K562 (cell line): ENCODE measurements around the gene MYB. TPM values are rescaled to one million over a fixed set of nuclear protein-coding genes. Genes with fewer than 3 reads are reported as not detected.

Source experiments
- ATAC-seq: fragments of 200-7000 bp; cut with Tn5 transposase; 3 replicates; pipeline ENCODE4 v1.9.1; 2020; ENCODE audit warnings: moderate library complexity
- BruUV-seq: library from RNA; stranded (reverse); fragments of 400-500 nt; replicated peaks from 2 replicates; lab custom pipeline; 2021; lab: Mats Ljungman, UMichigan
- CTCF ChIA-PET: fragments of 300-600 bp; formaldehyde crosslinking; extraction: SDS; loops from one replicate; lab custom pipeline; 2021; ENCODE audit warnings: low intra/inter-chr PET ratio; lab: Yijun Ruan, JAX
- POLR2A ChIA-PET: fragments of 300-600, 350-650 bp; sonication (Branson Sonifier 250); formaldehyde crosslinking; extraction: SDS; loops from one replicate; lab custom pipeline; 2021; ENCODE audit warnings: antibody characterized with exemption, inconsistent platforms; lab: Yijun Ruan, JAX
- DNase-seq, 4 experiments: peaks; one replicate each; pipeline versions ENCODE4 v3.0.0 to v3.0.0-alpha.2; 2011 to 2018; ENCODE audit warnings: low spot score in 3 of 4, mixed read lengths in 3 of 4; ENCODE audit errors: extremely low read depth in 1 of 4
- FAIRE-seq: peaks from 2 replicates; lab custom pipeline; 2011; peaks lifted over from hg19 to GRCh38; lab: Jason Lieb, UNC
- H2AFZ ChIP-seq: 2 replicates; pipeline ENCODE4 v1.6.0; 2011; ENCODE audit warnings: low read depth, low read length, control low read depth, inconsistent platforms
- H3K27ac ChIP-seq: fragments of 200-600 bp; 3 replicates; pipeline ENCODE4 v1.8.0; 2011; ENCODE audit warnings: low read depth, mild to moderate bottlenecking, control low read depth, inconsistent platforms, low read length, moderate library complexity, mixed read lengths; ENCODE audit errors: extremely low read depth
- H3K27me3 ChIP-seq, 2 experiments: fragments of 300-600 bp in 1 of 2; 2 replicates in 1 of 2; 3 replicates in 1 of 2; pipeline versions ENCODE4 v1.6.0 to v1.8.0; 2011; ENCODE audit warnings: inconsistent platforms in 2 of 2, low read length in 2 of 2, mild to moderate bottlenecking in 1 of 2, mixed read lengths in 1 of 2, moderate library complexity in 1 of 2; ENCODE audit not compliant: control insufficient read depth in 2 of 2, insufficient read depth in 2 of 2
- H3K36me3 ChIP-seq: fragments of 300-600 bp; 3 replicates; pipeline ENCODE4 v1.8.0; 2011; ENCODE audit warnings: mild to moderate bottlenecking, low read length, inconsistent platforms; ENCODE audit not compliant: control insufficient read depth, insufficient read depth
- H3K4me1 ChIP-seq, 2 experiments: fragments of 200-600 bp in 1 of 2; replicated peaks in 1 of 2; 2 replicates in 1 of 2; 3 replicates in 1 of 2; pipeline versions ENCODE4 v1.5.1 to v1.8.0; 2011; ENCODE audit warnings: inconsistent platforms in 2 of 2, low read length in 2 of 2, mild to moderate bottlenecking in 1 of 2, mixed read lengths in 1 of 2, moderate library complexity in 1 of 2; ENCODE audit not compliant: control insufficient read depth in 2 of 2, insufficient read depth in 2 of 2
- H3K4me2 ChIP-seq: 2 replicates; pipeline ENCODE4 v1.6.1; 2011; ENCODE audit warnings: low read length, control low read depth, inconsistent platforms, mixed read lengths; ENCODE audit not compliant: insufficient read depth
- H3K4me3 ChIP-seq: fragments of 200-600 bp; sonication (generic), shearing (Covaris generic); 2 replicates; pipeline ENCODE4 v1.5.1; 2016; ENCODE audit warnings: control low read depth, inconsistent platforms
- H3K79me2 ChIP-seq: fragments of 200-600 bp; 3 replicates; pipeline ENCODE4 v1.8.0; 2011; ENCODE audit warnings: low read length, inconsistent platforms; ENCODE audit not compliant: control insufficient read depth, insufficient read depth
- H3K9ac ChIP-seq, 2 experiments: 2 replicates each; pipeline versions ENCODE4 v1.6.0 to v1.6.1; 2011; ENCODE audit warnings: low read depth in 2 of 2, low read length in 2 of 2, control low read depth in 1 of 2, inconsistent platforms in 1 of 2, mild to moderate bottlenecking in 1 of 2, mixed read lengths in 1 of 2; ENCODE audit not compliant: insufficient read depth in 1 of 2
- H3K9me1 ChIP-seq: one replicate; pipeline ENCODE4 v1.6.0; 2011; ENCODE audit warnings: inconsistent platforms, mild to moderate bottlenecking, low read length, moderate library complexity; ENCODE audit not compliant: control insufficient read depth, insufficient read depth
- H3K9me3 ChIP-seq: replicated peaks from 2 replicates; pipeline ENCODE4 v1.5.1; 2011; ENCODE audit warnings: low read depth, low read length, inconsistent platforms; ENCODE audit not compliant: control insufficient read depth, insufficient read depth
- H4K20me1 ChIP-seq: replicated peaks from 2 replicates; pipeline ENCODE4 v1.6.1; 2011; ENCODE audit warnings: low read length, inconsistent platforms, mixed read lengths; ENCODE audit not compliant: control insufficient read depth, insufficient read depth
- NR2C1 ChIP-seq, 2 experiments: fragments of 450-650 bp; IDR thresholded peaks; 2 replicates each; pipeline ENCODE4 v1.6.1; 2017; ENCODE audit warnings: mild to moderate bottlenecking in 2 of 2, antibody characterized with exemption in 1 of 2, inconsistent platforms in 1 of 2, missing compliant biosample characterization in 1 of 2, missing genetic modification characterization in 1 of 2
- SPI1 ChIP-seq: IDR thresholded peaks from 2 replicates; pipeline ENCODE4 v1.6.1; 2011; ENCODE audit warnings: low read depth, low read length, control low read depth, borderline replicate concordance
- ZFX ChIP-seq: sonication (generic); formaldehyde crosslinking; IDR thresholded peaks from 2 replicates; pipeline ENCODE4 v1.8.0; 2022; ENCODE audit warnings: mild to moderate bottlenecking, missing genetic modification reagents, moderate library complexity
- ZNF766 ChIP-seq: fragments of 200-800 bp; sonication (Bioruptor generic); conservative IDR thresholded peaks from 2 replicates; pipeline ENCODE4 v1.6.1; 2016; ENCODE audit warnings: missing genetic modification characterization, missing compliant biosample characterization
- WGBS: fragments of 100-300 bp; shearing (Covaris generic); methylation state at CpG from one replicate; pipeline ENCODE4 v1.1.6; 2016; ENCODE audit warnings: low coverage, mixed read lengths; ENCODE audit not compliant: insufficient coverage; ENCODE audit errors: missing lambda C conversion rate; 5-methylcytosine and 5-hydroxymethylcytosine counted together
- in situ Hi-C: fragments of 300-500 bp; cut with MboI; formaldehyde crosslinking; loops from 4 replicates; pipeline ENCODE4 v1.15.0; 2018; ENCODE audit warnings: inconsistent platforms, mixed read lengths
- intact Hi-C: fragments of 100-400 bp; cut with micrococcal nuclease; formaldehyde crosslinking; loops from 2 replicates; pipeline ENCODE4 v1.14.2; 2022
- polyA plus RNA-seq, 8 experiments: library from polyadenylated mRNA; depleted of rRNA in 4 of 8; stranded (reverse) in 5 of 8; unstranded in 3 of 8; fragments of >200 nt; fragmentation: Nextera tagmentation in 2 of 8; fragmentation: Illumina TruSeq in 1 of 8; extraction: Ambion mirVana in 2 of 8; extraction: Trizol in 1 of 8; gene quantifications; 2 replicates each; pipeline versions ENCODE4 v1.2.1 to v1.2.3, GENCODE V29; 2011 to 2014; ENCODE audit warnings: inconsistent platforms in 1 of 8, missing spikeins in 1 of 8
- total RNA-seq, 7 experiments: library from RNA; depleted of rRNA in 6 of 7; stranded (reverse); fragments of >200 nt in 6 of 7; fragmentation: Illumina TruSeq in 2 of 7; extraction: Trizol in 2 of 7; gene quantifications; 2 replicates each; pipeline versions ENCODE4 v1.2.1 to v1.2.3, GENCODE V29; 2011 to 2021; ENCODE audit warnings: low replicate concordance in 1 of 7

MYB gene
- total and polyA plus RNA-seq, 9 of the 15 experiments (the other 6 are each of a cell fraction or from before 2014, with no cell fraction given), result 35.8 to 218 (median 140) TPM

- TF ChIP-seq ZFX (CRISPR knock-in tag) (0 out of 2 replicates have a peak, but pooled peaks have one; percentile 7), ZNF766 (CRISPR knock-in tag) (no peak)
- Histone ChIP-seq H3K9ac (no peak overlapping the region), H3K36me3 (no peaks in the 10 kb centered on the region), H3K79me2 (peaks cover 3% of the 10 kb centered on the region; the same call in 1 of the 3 replicates), H2AFZ (no peak overlapping the region), H3K9me1 (no peaks in the 10 kb centered on the region), H3K27me3 (no peaks in the 10 kb centered on the region), H3K4me1 (peaks cover 15 to 24% of the 10 kb centered on the region in 2 experiments), H3K4me2 (no peak overlapping the region), H3K4me3 (no peak overlapping the region), H4K20me1 (no peaks in the 10 kb centered on the region), H3K27ac (no peak overlapping the region), H3K9me3 (no peaks in the 10 kb centered on the region)
- intact Hi-C loops (no loop called here), in situ Hi-C loops (no loop called here)
- ChIA-PET CTCF (no interaction called here), POLR2A (no interaction called here)
- BruUV-seq, result no TSS peak
- FAIRE-seq, result no peak
- no peak for DNase-seq
- ATAC-seq, result no peak
Measured at GRCh38 chr6:135176058-135176457, 5.0 kb upstream of the MYB start.

DNA sequence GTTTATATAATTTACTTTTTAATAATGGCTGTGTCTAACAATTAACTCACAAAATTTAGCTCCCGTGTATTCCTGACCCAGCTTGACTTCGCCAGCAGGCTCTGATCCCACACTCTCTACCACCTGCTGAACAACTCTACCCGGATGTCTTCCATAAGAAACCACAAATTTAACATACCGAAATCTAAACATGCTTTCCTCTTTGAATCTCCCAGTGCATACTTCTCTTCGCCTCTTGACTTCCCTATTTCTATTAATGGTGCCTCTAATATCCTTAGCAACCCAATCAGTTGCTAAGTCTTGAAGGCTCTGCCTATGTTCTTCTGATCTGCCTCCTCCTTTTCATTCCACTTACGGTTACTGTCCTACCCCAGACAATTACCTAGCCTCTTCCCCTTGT lies 4.6 kb upstream of the MYB start:
- no TSS peak for BruUV-seq
- no peak for FAIRE-seq
- WGBS, result 47% methylated on average over 6 of the region's 6 CpGs
- ChIA-PET POLR2A (interaction anchor here (1.1 to 1.5 kb wide), 2 partner anchors 13 to 75 kb away, joined by 3 read pairs; no protein-coding TSS in a partner anchor), CTCF (no interaction called here)
- Histone ChIP-seq H3K9me3 (no peaks in the 10 kb centered on the region), H3K4me2 (no peak overlapping the region), H3K9ac (no peak overlapping the region), H3K4me1 (peaks cover 16 to 24% of the 10 kb centered on the region in 2 experiments), H3K36me3 (no peaks in the 10 kb centered on the region), H3K4me3 (no peak overlapping the region), H3K79me2 (peaks cover 7% of the 10 kb centered on the region), H3K27ac (no peak overlapping the region), H2AFZ (peak overlapping the region; percentile 37; the same call in 1 of the 2 replicates), H3K27me3 (no peaks in the 10 kb centered on the region), H4K20me1 (no peaks in the 10 kb centered on the region), H3K9me1 (no peaks in the 10 kb centered on the region)
- intact Hi-C loops, result no loop called here
- no peak for ATAC-seq
- in situ Hi-C loops, result no loop called here
- DNase-seq, result no peak
- TF ChIP-seq SPI1, result peak; percentile 56; the same call in 1 of the 2 replicates
- TF ChIP-seq NR2C1 (IDR thresholded peaks at IDR 0.05), result no peak
- no peak for TF ChIP-seq NR2C1 (tag; IDR thresholded peaks at IDR 0.05)
